Measurements from ENCODE around the gene SLX4.

Gene SLX4

GRCh38 chr16:3598236-3598635 is 13.2 kb downstream of the SLX4 start:
- no peak for DNase-seq

DNA sequence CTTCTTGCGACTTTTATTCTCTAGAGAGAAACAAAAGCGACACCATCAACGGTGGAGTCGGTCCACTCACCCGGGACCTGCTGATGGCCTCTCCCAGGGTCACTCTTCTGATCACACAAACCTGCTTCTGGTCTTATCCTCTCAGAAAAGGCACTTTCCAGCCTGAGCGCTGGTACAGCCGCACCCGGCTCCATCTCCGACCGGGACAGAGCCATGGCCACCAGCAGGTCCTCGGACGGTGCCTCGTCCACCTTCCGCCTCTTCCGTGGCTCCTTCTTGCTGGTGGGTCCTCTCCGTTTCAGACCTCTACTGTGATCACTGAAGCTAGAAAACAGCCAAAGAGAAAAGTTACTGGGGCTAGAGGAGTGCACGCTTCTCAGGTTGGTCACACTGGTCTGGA is 13.7 kb downstream of the SLX4 start:
- DNase-seq: no peak

GRCh38 chr16:3597226-3597625 is 14.2 kb downstream of the SLX4 start:
- DNase-seq: no peak

- no peak for DNase-seq
Measured at GRCh38 chr16:3596101-3596861, 15.1 kb downstream of the SLX4 start.

- no peak for DNase-seq
Measured at GRCh38 chr16:3595521-3596021, 15.8 kb downstream of the SLX4 start.

DNA sequence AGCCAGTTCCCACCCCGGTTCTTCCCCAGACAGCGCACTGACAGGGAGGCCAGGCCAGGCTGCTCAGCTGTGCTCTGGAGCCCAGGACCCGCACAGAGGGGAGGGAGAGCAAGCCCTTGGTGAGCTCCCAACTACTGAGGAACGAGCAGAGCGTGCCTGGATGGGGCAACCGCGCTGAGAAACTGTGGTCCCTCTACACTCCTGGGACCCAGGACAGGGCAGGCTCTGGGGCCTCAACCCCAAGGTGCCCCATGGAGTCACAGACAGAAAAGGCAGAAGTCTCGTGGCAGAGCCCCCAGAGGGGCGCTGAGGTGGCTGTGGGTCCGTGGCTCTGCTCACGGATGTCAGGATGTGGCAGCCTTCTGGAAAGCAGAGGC is 16.3 kb downstream of the SLX4 start:
- DNase-seq: no peak

- DNase-seq: no peak
Measured at GRCh38 chr16:3594316-3595109, 16.9 kb downstream of the SLX4 start.

DNA sequence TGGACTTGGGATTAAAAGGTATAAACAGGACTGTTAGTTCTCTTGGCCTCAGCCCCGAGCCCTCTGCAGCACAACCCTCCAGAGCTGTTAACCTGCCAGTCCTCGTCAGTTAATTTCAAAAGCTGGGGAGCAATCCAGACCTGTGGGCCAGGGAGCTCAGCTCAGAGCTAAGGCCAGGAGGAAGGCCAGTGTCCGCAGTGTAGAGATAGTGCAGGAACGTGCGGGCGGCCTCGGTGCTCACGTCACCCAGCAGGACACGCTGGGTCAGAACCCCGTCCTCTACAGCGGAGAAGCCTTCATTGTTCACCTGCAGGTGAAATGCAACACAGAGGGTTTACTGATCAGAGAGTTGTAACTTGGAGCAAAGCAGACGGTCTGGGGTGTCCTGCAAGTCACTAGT is 18.8 kb downstream of the SLX4 start:
- no peak for DNase-seq

GRCh38 chr16:3591991-3592390 is 19.4 kb downstream of the SLX4 start:
- no peak for DNase-seq

DNA sequence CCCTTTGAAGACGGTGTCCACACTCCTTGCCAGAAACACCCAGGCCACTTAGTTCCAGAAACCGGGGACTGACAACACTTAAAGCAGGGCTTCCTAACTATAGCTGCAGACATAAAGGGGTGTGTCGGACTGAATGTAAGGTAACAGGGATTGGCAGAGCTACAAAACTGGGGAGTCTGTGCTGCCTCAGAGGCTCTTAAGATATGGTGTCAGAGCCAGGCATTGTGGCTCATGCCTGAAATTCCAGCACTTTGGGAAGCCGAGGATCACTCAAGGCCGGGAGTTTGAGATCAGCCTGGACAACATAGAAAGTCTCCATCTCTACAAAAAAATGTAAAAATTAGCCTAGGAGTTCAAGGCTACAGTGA is 20.0 kb downstream of the SLX4 start:
- no peak for DNase-seq

DNA sequence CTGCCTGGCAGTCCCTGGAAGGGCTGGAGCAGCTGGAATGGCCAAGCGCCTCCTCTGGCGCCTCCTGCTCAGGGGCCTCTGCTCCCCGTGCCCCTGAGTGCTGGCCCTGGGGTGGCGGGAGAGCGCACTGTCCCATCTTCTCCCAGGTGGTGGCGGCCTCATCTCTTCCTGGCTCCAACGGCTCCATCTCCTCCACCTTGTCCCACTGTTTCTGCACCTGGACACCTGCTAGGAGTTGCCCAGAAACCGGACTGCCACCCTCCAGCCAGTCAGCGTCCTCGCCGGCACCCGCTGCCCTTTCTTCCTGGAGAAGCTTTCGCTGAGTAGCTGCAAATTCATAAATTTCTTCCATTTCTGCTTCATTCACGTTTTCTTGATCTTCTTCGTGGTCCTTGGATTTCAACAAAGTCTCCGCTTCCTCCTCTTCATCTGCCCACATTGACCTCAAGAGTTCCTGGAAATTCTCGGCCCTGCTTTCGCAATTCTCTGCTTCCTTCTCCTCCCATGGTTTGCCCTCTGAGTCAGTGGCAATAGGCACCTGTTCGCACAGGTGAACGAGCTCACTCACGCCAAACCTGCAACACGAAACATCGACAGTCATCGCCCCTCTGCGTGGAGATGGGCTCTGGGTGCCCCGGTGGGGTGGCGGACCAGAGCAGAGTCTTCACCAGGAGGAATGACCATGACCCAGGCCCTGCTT is 20.5 kb downstream of the SLX4 start:
- DNase-seq: no peak

GRCh38 chr16:3589991-3590701 is 21.3 kb downstream of the SLX4 start:
- DNase-seq: no peak

GRCh38 chr16:3589441-3589921 is 21.9 kb downstream of the SLX4 start:
- no peak for DNase-seq

DNA sequence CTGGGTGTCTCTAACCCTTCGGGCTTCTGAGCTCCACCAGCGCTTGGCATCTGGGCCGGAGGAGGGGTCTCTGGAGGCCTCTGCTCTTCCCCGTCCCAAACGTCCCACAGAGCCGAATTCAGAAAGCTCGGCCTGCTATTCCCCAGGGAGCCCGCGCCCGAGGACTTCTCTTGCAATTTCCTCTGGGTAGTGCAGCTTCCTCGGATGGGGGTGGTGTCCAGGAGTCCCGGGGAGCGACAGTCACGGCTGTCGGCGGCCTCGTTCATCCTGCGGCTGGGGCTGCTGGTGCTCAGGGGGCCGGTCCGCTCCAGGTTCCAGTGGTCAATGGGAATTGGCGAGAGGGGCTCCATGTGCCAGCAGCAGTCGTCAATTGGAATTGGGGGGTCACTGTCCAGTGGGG is 22.4 kb downstream of the SLX4 start:
- no peak for DNase-seq

DNA sequence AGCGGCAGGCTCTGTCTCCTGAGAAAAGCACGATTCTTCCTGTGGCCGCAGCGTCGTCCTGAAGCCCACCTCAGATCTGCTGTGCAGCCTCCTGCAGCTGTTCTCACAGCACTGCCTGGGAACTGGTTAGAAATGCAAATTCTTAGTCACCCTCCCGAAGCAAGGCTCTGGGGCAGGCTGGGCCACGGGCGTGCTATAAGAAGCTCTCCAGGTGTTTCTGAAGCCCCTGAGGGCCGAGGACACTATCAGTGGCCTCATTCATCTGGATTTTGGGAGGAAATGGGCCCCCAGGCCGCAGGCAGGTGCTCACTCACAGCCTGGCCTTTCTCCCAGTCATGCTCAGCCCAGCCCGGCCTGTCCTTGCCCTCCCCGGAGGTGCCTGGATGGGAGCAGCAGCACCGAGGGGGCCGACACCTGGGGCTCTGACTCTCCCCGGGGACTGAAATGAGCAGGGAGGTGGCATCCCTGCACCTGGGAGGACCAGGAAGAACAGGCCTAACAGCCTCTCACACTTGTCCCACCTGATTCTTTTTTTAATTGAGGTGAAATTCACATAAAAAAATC is 23.8 kb downstream of the SLX4 start:
- no peak for DNase-seq

- no peak for DNase-seq
Measured at GRCh38 chr16:3584412-3584811, 27.0 kb downstream of the SLX4 start.

DNA sequence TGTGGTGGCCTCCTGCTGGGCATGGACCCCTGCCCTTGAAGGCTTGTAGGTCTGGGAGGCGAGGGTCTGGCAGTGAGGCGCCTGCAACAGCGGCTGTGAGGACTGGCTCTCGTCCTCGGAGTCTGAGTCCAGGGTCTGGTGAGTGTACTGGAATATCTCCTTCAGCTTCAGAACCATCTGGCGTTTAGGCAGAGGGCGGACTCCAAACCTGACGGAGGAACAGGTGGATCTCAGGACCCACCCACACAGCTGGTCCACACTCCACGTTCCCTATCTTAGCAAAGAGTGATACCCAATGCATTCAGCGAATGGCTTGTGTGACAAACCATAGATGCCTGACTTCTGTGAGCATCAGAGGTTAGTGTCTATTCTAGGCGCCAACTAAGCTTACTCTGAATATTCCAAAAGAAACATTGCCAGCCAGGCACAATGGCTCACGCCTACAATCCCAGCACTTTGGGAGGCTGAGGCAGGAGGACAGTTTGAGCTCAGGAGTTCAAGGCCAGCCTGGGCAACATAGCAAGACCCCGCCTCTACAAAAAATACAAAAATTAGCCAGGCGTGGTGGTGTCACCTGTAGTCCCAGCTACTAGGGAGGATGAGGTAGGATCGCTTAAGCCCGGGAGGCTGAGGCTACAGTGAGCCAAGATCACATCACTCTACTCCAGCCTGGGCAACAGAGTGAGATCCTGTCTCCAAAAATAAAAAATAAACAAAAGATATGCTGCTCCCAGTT is 27.9 kb downstream of the SLX4 start:
- DNase-seq: no peak

DNA sequence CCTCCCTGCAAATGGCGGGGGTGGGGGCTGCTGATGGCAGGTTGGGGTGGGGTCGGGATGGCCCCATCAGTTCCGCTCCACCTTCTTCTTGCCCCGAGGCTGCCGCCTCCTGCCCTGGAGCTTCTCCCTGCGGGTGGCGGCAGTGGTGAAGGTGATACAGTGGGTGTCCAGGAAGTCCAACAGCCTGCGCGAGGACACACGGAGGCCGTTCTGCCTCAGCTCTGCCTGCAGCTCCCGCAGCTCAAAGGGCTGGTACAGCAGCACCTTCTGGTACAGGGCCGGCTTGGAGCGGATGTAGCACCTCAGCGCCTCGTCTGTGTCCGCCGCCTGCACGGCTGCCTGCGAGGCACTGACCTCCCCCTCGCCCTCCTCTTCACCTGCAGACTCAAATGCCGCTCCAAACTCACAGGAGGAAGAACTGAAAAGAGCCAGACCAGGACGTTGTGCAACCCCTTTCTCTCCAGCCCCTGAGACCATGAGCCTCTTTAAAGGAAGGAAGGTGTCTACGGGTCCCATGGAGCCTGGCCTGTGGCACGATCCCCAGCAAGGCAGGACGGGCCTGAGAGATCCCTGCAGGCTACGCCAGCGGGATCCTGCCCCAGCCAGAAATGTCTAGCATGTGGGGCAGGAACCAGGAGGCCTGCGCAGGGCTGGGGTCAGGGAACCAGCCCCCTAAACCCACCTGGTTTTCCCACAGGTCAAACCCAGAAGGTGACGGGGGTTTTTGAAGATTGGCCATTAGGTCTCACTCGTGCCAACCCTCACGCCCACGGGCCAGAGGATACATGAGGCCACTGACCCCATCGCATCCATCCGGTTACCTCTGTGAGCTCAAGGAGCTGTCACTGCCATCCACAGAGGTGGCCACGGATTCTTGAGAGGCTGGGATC is 28.9 kb downstream of the SLX4 start:
- DNase-seq: no peak

- DNase-seq: no peak
Measured at GRCh38 chr16:3581392-3581791, 30.0 kb downstream of the SLX4 start.

GRCh38 chr16:3580686-3581085 is 30.7 kb downstream of the SLX4 start:
- no peak for DNase-seq

- DNase-seq: no peak
Measured at GRCh38 chr16:3580251-3580651, 31.2 kb downstream of the SLX4 start.

Measured in NCI-H510A treated with DMSO at 0.1 percent for 48 hours (cell line).